OCI-LY7 (cell line): ENCODE data around the gene CTNNA2. TPM values are rescaled to one million over a fixed set of nuclear protein-coding genes. Genes with fewer than 3 reads are reported as not detected.

ENCODE experiments used
- BruUV-seq: library from RNA; stranded (reverse); fragments of 400-500 nt; replicated peaks from 2 replicates; lab custom pipeline; 2021; lab: Mats Ljungman, UMichigan
- CTCF ChIA-PET: fragments of 300-600 bp; sonication (Branson Sonifier 250); formaldehyde crosslinking; loops from one replicate; lab custom pipeline; 2022; ENCODE audit warnings: antibody characterized with exemption; ENCODE audit not compliant: unreplicated experiment; lab: Charles Lee
- POLR2A ChIA-PET: fragments of 300-600 bp; sonication (Branson Sonifier 250); formaldehyde crosslinking; loops from one replicate; lab custom pipeline; 2022; ENCODE audit warnings: antibody characterized with exemption; lab: Charles Lee
- DNase-seq: peaks from one replicate; pipeline ENCODE4 v3.0.0-alpha.2; 2015; ENCODE audit warnings: low spot score
- H2AFZ ChIP-seq: fragments of 200-600 bp; sonication (generic), shearing (Covaris generic); 2 replicates; pipeline ENCODE4 v1.6.1; 2014; ENCODE audit warnings: mild to moderate bottlenecking, antibody characterized with exemption, low read length, moderate library complexity
- H3K27ac ChIP-seq: fragments of 200-600 bp; sonication (generic); 2 replicates; pipeline ENCODE4 v1.5.1; 2014; ENCODE audit warnings: mixed run types, low read depth, mild to moderate bottlenecking, moderate library complexity, low read length, inconsistent platforms; ENCODE audit not compliant: poor library complexity, severe bottlenecking
- H3K36me3 ChIP-seq: fragments of 200-600 bp; sonication (generic); 2 replicates; pipeline ENCODE4 v1.6.1; 2014; ENCODE audit warnings: mild to moderate bottlenecking, antibody characterized with exemption, low read length, moderate library complexity, mixed read lengths; ENCODE audit not compliant: insufficient read depth
- H3K4me1 ChIP-seq: fragments of 200-600 bp; sonication (generic); 2 replicates; pipeline ENCODE4 v1.5.1; 2014; ENCODE audit warnings: mild to moderate bottlenecking, low read length; ENCODE audit not compliant: insufficient read depth, poor library complexity, severe bottlenecking
- H3K4me2 ChIP-seq: fragments of 200-600 bp; sonication (generic); 2 replicates; pipeline ENCODE4 v1.6.1; 2014; ENCODE audit warnings: mild to moderate bottlenecking, low read length
- H3K4me3 ChIP-seq: fragments of 200-600 bp; sonication (generic); 2 replicates; pipeline ENCODE4 v1.5.1; 2014; ENCODE audit warnings: mild to moderate bottlenecking, low read depth, low read length; ENCODE audit not compliant: poor library complexity, severe bottlenecking
- H3K79me2 ChIP-seq: fragments of 200-600 bp; sonication (generic); 2 replicates; pipeline ENCODE4 v1.6.1; 2016; ENCODE audit warnings: low read depth, mild to moderate bottlenecking, low read length, moderate library complexity, mixed read lengths; ENCODE audit not compliant: insufficient read depth
- H3K9me2 ChIP-seq: fragments of 200-600 bp; sonication (generic); 2 replicates; pipeline ENCODE4 v1.6.1; 2016; ENCODE audit warnings: mild to moderate bottlenecking, low read length, mixed read lengths; ENCODE audit not compliant: insufficient read depth
- H3K9me3 ChIP-seq: fragments of 200-600 bp; sonication (generic); 2 replicates; pipeline ENCODE4 v1.6.1; 2014; ENCODE audit warnings: mild to moderate bottlenecking, mixed run types, low read length, mixed read lengths
- H4K20me1 ChIP-seq: fragments of 200-600 bp; sonication (generic); 2 replicates; pipeline ENCODE4 v1.6.1; 2014; ENCODE audit warnings: mild to moderate bottlenecking, antibody characterized with exemption, low read length, moderate library complexity, mixed read lengths; ENCODE audit not compliant: insufficient read depth
- CTCF ChIP-seq: fragments of 200-600 bp; sonication (generic); conservative IDR thresholded peaks from 2 replicates; pipeline ENCODE4 v1.5.1; 2014; ENCODE audit warnings: mild to moderate bottlenecking, antibody characterized with exemption, low read length, moderate library complexity, mixed read lengths
- EZH2phosphoT487 ChIP-seq: fragments of 200-600 bp; sonication (generic); IDR thresholded peaks from 2 replicates; pipeline ENCODE4 v1.6.1; 2018; ENCODE audit warnings: low read depth, borderline replicate concordance, mild to moderate bottlenecking, mixed run types, antibody characterized with exemption, low read length, moderate library complexity, mixed read lengths
- intact Hi-C: fragments of 100-400 bp; cut with micrococcal nuclease; formaldehyde crosslinking; loops from one replicate; pipeline ENCODE4 v1.10.0; 2022; ENCODE audit not compliant: unreplicated experiment
- total RNA-seq, 2 experiments: library from RNA; depleted of rRNA in 1 of 2; stranded (reverse); fragments of >200 nt in 1 of 2; shearing (Covaris generic) in 1 of 2; gene quantifications; 2 replicates each; pipeline ENCODE4 v1.2.3, GENCODE V29; 2014 to 2022

CTNNA2 gene
- total RNA-seq, 2 experiments from 2014 or later = 0.19 to 2.7 TPM

GRCh38 chr2:80395251-80395650, 882.4 kb downstream of the CTNNA2 start:
- H3K4me3 ChIP-seq = no peak overlapping the region

DNA sequence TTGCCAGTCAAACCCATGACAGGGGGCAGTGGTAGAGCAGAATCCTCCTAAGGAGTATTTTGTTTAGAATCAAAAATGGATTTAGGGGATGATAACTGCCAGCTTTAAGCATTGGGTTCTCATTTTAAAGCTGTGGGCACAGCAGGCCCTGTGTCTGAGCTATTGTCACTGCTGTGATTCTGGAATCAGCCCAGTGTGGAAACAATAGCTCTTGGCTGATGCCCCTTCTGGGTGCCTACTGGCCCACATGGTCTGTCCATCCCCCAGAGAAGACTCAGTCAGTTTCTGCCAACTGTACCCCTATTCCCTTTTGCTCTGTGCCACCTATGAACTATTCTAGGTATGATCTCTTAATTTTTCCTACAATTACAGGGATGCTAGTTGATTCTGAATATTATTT, 883.4 kb downstream of the CTNNA2 start:
- Histone ChIP-seq H3K36me3 (no peaks in the 10 kb centered on the region), H2AFZ (no peak overlapping the region), H3K4me2 (no peak overlapping the region), H3K79me2 (no peaks in the 10 kb centered on the region), H3K4me1 (no peaks in the 10 kb centered on the region), H3K27ac (no peak overlapping the region), H3K9me3 (no peaks in the 10 kb centered on the region), H4K20me1 (no peaks in the 10 kb centered on the region), H3K9me2 (no peaks in the 10 kb centered on the region), H3K4me3 (no peak overlapping the region)
- intact Hi-C loops = no loop called here
- POLR2A ChIA-PET = interaction anchor here (1.2 kb wide), 1 partner anchor 65 kb away, joined by 3 read pairs; no protein-coding TSS in a partner anchor
- no TSS peak for BruUV-seq
- no peak for DNase-seq
- CTCF ChIA-PET = no interaction called here
- no peak for TF ChIP-seq EZH2phosphoT487
- TF ChIP-seq CTCF = no peak

More at GRCh38 chr2:80395251-80395650, 882.4 kb downstream of the CTNNA2 start:
- BruUV-seq = no TSS peak
- Histone ChIP-seq H2AFZ (no peak overlapping the region), H3K36me3 (no peaks in the 10 kb centered on the region), H3K27ac (no peak overlapping the region), H4K20me1 (no peaks in the 10 kb centered on the region), H3K9me3 (no peaks in the 10 kb centered on the region), H3K79me2 (no peaks in the 10 kb centered on the region), H3K4me2 (no peak overlapping the region), H3K9me2 (no peaks in the 10 kb centered on the region), H3K4me1 (no peaks in the 10 kb centered on the region)
- POLR2A ChIA-PET = interaction anchor here (0.6 kb wide), 1 partner anchor 1135 kb away, joined by 3 read pairs; no protein-coding TSS in a partner anchor
- CTCF ChIA-PET = no interaction called here
- intact Hi-C loops = no loop called here
- no peak for DNase-seq
- no peak for TF ChIP-seq EZH2phosphoT487
- no peak for TF ChIP-seq CTCF

DNA sequence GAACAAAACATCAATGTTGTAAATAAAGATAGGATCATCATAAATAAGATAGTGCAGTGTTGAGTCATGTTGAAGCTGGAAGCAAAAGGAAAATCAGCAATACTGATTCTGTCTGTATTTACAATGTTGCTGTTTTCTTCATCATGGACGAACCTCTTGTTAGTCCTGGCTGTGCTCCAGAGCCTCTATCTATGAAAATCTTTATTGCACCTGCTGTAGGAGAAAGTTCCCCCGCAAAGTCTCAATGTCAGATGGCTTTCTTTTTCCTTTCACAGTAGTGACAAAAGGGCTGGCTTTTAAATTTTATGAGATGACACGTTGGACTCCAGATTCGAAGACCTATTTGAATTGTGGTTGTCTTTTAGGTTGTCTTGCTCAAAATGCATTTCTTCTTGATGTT, 890.2 kb downstream of the CTNNA2 start:
- no peaks in the 10 kb centered on the region for H3K79me2 ChIP-seq
- no peaks in the 10 kb centered on the region for H4K20me1 ChIP-seq
- intact Hi-C loops = no loop called here
- no peak overlapping the region for H3K4me3 ChIP-seq
- DNase-seq = no peak
- CTCF ChIA-PET = no interaction called here
- no peaks in the 10 kb centered on the region for H3K9me2 ChIP-seq
- no peaks in the 10 kb centered on the region for H3K9me3 ChIP-seq
- no peaks in the 10 kb centered on the region for H3K36me3 ChIP-seq
- H3K27ac ChIP-seq = no peak overlapping the region
- no peak overlapping the region for H3K4me2 ChIP-seq
- BruUV-seq = no TSS peak
- TF ChIP-seq CTCF (no peak), EZH2phosphoT487 (no peak)
- POLR2A ChIA-PET = no interaction called here
- no peak overlapping the region for H2AFZ ChIP-seq
- no peaks in the 10 kb centered on the region for H3K4me1 ChIP-seq
